Pons (tissue), 1 donor: ENCODE results near the gene ZNF778.
"Not testable (repeated sequence)": the region's sequence is repeated elsewhere in the genome, so short reads cannot be mapped to it uniquely, and the experiment has no call there.

ENCODE experiments used
- DNase-seq: peaks from one replicate; pipeline ENCODE4 v3.0.0-alpha.2; 2016; ENCODE audit warnings: low spot score

The ZNF778 gene

GRCh38 chr16:89183463-89183862 is 34.0 kb upstream of the ZNF778 start:
- DNase-seq: no peak

GRCh38 chr16:89183975-89184676 is 33.4 kb upstream of the ZNF778 start:
- no peak for DNase-seq

DNA sequence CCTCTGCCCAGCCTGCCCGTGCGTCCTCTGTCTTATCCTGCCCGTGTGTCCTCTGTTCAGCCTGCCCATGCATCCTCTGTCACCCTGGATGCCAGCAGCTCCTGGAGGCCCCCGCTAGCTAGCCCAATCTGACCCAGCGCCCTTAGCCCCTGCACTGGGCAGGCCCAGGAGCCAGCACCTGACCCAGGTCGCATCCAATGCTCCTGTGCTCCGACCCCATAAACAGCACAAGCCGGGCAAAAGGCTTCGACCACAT is 32.9 kb upstream of the ZNF778 start:
- DNase-seq: no peak

DNA sequence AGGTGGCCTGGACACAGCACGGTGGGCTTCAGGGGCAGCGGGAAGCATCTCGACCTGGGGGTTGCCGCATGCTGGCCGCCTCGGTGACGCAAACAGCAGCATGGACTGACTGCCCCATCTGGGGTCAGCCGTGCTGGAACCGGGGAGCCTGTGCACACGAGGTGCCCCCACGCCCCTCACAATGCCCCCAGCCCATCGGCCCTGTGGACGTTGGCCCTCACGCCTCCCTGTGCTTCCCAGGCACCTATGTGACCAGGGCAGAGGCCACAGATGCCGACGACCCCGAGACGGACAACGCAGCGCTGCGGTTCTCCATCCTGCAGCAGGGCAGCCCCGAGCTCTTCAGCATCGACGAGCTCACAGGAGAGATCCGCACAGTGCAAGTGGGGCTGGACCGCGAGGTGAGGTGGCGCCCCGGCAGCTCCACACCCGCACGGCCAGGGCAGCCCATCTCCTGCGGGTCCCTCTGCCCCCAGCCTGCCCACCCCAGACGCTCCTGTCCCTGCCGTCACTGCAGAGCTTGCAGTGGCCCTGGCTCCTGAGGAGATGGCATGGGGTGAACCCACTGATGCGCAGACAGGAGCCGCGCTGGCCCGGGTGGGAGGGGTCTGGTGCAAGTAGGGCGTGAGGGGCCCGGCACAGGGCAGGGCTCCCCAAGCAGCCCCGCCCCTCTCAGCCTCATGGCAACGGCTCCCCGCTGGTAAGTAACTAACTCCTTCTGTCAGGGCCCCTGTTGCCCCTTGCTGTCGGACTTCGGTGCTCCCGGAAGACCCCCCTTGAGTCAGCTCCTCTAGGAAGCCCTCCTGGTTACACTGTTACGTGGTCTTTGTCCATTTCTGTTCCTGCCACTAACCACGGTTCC is 32.3 kb upstream of the ZNF778 start:
- DNase-seq: no peak

DNA sequence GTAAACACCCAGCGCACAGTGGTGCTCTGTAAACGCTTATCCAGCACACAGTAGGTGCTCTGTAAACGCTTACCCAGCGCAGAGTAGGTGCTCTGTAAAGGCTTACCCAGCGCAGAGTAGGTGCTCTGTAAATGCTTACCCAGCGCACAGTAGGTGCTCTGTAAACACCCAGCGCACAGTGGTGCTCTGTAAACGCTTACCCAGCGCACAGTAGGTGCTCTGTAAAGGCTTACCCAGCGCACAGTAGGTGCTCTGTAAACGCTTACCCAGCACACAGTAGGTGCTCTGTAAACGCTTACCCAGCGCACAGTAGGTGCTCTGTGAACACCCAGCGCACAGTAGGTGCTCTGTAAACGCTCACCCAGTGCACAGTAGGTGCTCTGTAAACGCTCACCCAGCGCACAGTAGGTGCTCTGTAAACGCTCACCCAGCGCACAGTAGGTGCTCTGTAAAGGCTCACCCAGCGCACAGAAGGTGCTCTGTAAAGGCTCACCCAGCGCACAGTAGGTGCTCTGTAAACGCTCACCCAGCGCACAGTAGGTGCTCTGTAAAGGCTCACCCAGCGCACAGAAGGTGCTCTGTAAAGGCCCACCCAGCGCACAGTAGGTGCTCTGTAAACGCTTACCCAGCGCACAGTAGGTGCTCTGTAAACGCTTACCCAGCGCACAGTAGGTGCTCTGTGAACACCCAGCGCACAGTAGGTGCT is 31.5 kb upstream of the ZNF778 start:
- DNase-seq: not testable (repeated sequence)

- DNase-seq: not testable (repeated sequence)
Measured at GRCh38 chr16:89186593-89187031, 30.9 kb upstream of the ZNF778 start.

DNA sequence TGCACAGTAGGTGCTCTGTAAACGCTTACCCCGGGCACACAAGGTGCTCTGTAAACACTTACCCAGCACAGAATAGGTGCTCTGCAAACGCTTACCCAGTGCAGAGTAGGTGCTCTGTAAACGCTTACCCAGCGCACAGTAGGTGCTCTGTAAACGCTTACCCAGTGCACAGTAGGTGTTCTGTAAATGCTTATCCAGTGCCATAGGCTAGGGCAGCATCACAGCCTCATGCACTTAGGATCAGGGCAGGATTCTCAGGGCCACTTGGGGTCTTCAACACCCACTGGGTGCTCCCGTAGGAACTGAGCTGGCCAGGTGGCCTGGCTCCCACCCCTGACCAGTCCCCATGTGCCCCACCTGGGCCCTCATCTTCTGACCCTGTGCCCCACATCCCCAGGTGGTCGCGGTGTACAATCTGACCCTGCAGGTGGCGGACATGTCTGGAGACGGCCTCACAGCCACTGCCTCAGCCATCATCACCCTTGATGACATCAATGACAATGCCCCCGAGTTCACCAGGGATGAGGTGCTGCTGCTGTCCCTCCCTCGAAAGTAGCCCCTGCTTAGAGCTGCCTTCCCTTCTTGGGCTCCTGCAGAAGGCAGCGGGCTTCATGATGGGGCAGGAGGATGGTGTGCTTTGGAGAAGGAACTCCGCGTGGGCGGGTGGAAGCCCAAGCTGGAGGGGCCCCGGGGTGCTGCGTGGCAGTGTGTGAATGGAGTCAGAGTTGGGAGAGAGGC is 30.3 kb upstream of the ZNF778 start:
- DNase-seq: no peak

GRCh38 chr16:89187770-89188392 is 29.6 kb upstream of the ZNF778 start:
- DNase-seq: no peak

GRCh38 chr16:89188471-89189357 is 28.8 kb upstream of the ZNF778 start:
- DNase-seq: not testable (repeated sequence)

GRCh38 chr16:89189358-89190025 is 28.0 kb upstream of the ZNF778 start:
- DNase-seq: no peak

DNA sequence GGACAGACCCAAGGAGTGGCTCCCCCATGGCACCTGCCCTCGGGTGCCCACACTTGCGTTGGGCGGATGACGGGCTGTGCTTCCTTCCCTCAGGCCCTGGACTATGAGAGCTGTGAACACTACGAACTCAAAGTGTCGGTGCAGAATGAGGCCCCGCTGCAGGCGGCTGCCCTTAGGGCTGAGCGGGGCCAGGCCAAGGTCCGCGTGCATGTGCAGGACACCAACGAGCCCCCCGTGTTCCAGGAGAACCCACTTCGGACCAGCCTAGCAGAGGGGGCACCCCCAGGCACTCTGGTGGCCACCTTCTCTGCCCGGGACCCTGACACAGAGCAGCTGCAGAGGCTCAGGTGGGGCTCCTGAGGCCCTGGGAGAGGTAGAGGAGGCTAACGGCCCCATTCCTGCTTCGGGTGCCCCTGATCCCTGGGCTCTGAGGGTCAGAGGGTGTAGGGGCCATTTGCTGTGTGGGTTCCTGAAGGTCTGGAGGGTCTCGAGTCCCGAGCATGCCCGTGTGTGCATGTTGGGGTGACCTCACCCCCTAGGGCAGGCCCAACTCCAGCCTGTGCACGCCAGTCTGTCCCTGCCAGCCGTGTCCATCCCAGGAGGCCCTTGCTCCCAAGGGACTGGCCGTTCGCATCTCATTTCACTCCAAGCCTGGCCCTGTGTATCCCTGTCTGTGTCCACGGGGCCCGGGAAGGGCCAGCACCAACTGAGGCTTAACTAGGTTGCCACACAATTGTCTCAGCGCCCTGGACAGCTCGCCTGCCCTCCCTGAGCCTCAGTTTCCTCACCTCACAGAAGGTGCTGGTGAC is 27.1 kb upstream of the ZNF778 start:
- no peak for DNase-seq

- no peak for DNase-seq
Measured at GRCh38 chr16:89191033-89191900, 26.2 kb upstream of the ZNF778 start.

DNA sequence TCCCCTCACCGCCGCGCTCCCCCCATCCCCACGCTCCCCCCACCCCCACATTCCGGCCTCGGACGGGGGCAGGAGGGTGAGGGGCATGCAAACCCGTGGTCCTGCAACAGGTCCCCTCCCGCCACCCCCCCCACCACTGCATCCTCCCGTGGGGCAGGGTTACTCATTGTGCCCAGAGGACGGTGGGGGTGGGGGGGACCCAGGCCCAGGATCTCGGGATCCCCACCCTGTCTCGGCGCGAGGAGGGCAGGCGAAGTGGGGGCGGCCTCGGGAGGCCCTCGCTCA is 25.7 kb upstream of the ZNF778 start:
- no peak for DNase-seq

DNA sequence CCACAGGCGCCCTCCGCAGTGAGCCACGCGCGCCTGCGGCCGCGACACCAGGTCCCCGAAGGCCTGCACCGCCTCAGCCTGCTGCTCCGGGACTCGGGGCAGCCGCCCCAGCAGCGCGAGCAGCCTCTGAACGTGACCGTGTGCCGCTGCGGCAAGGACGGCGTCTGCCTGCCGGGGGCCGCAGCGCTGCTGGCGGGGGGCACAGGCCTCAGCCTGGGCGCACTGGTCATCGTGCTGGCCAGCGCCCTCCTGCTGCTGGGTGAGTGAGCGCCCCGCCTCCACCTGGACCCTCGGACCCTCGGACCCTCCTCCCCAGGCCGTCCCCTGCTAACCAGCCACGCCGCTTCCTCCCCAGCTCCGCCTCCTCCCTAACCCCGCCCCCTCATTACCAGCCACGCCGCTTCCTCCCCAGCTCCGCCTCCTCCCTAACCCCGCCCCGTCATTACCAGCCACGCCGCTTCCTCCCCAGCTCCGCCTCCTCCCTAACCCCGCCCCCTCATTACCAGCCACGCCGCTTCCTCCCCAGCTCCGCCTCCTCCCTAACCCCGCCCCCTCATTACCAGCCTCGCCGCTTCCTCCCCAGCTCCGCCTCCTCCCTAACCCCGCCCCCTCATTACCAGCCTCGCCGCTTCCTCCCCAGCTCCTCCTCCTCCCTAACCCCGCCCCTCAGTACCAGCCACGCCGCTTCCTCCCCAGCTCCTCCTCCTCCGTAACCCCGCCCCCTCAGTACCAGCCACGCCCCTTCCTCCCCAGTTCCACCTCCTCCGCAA is 25.1 kb upstream of the ZNF778 start:
- not testable (repeated sequence) for DNase-seq

- no peak for DNase-seq
Measured at GRCh38 chr16:89192956-89193575, 24.4 kb upstream of the ZNF778 start.

DNA sequence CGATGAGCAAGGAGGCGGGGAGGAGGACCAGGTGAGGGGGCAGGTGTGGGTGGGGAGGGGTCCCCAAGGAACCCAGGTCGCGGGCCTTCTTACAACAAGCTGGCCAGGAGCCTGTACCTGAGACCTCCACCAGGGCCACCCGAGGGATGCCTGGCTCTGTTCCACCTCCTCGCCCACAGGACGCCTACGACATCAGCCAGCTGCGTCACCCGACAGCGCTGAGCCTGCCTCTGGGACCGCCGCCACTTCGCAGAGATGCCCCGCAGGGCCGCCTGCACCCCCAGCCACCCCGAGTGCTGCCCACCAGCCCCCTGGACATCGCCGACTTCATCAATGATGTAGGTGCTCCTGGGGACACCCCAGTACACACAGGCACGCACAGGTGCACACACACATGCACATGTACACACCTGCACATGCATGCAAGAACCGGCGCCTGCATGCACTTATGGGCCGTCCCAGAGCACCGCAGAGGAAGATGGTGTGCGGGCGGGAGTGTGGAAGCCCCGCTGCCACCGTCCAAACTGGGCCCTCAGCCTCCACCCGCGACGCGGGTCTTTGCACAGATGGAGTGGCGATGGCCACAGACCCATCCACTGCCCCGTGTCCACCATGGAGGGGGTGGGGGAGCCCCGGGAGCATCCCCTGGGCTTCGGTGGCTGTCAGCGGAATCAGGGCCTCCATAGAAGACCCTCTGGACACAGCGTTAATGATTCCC is 23.8 kb upstream of the ZNF778 start:
- no peak for DNase-seq
